Mesendoderm (in vitro differentiated cells): ENCODE results near the gene FANCD2OS.
"Not testable (repeated sequence)": the region's sequence is repeated elsewhere in the genome, so short reads cannot be mapped to it uniquely, and the experiment has no call there.

ENCODE experiments used
- DNase-seq: peaks from one replicate; pipeline ENCODE4 v3.0.0; 2013
- H2AK5ac ChIP-seq: 2 replicates; pipeline ENCODE4 v1.6.1; 2013; ENCODE audit warnings: low read length, inconsistent platforms
- H2BK120ac ChIP-seq: 2 replicates; pipeline ENCODE4 v1.6.1; 2013; ENCODE audit warnings: low read depth, mild to moderate bottlenecking, low read length, moderate library complexity, mixed read lengths
- H2BK15ac ChIP-seq: replicated peaks from 2 replicates; pipeline ENCODE4 v1.6.1; 2013; ENCODE audit warnings: low read depth, mild to moderate bottlenecking, moderate library complexity
- H2BK5ac ChIP-seq: 2 replicates; pipeline ENCODE4 v1.6.1; 2013; ENCODE audit warnings: low read length, inconsistent platforms
- H3K18ac ChIP-seq: 2 replicates; pipeline ENCODE4 v1.6.1; 2013; ENCODE audit warnings: mild to moderate bottlenecking, low read length, mixed read lengths
- H3K23ac ChIP-seq: one replicate; pipeline ENCODE4 v1.6.1; 2013; ENCODE audit warnings: low read length
- H3K27ac ChIP-seq: 2 replicates; pipeline ENCODE4 v1.5.1; 2013; ENCODE audit warnings: low read depth, mild to moderate bottlenecking, inconsistent platforms, low read length, moderate library complexity
- H3K27me3 ChIP-seq: 2 replicates; pipeline ENCODE4 v1.6.1; 2013; ENCODE audit warnings: low read length, control low read depth, mild to moderate bottlenecking, inconsistent platforms; ENCODE audit not compliant: insufficient read depth, poor library complexity
- H3K36me3 ChIP-seq: 2 replicates; pipeline ENCODE4 v1.6.1; 2013; ENCODE audit warnings: low read length, inconsistent platforms; ENCODE audit not compliant: control insufficient read depth, insufficient read depth
- H3K4ac ChIP-seq: one replicate; pipeline ENCODE4 v1.6.1; 2013; ENCODE audit warnings: low read depth, mild to moderate bottlenecking, low read length, moderate library complexity
- H3K4me1 ChIP-seq: 2 replicates; pipeline ENCODE4 v1.6.1; 2013; ENCODE audit warnings: low read depth, low read length, inconsistent platforms; ENCODE audit not compliant: control insufficient read depth
- H3K4me2 ChIP-seq: 2 replicates; pipeline ENCODE4 v1.6.1; 2013; ENCODE audit warnings: low read length
- H3K4me3 ChIP-seq: 2 replicates; pipeline ENCODE4 v1.5.1; 2013; ENCODE audit warnings: mild to moderate bottlenecking, low read length
- H3K56ac ChIP-seq: one replicate; pipeline ENCODE4 v1.6.1; 2013; ENCODE audit warnings: low read length
- H3K79me1 ChIP-seq: 2 replicates; pipeline ENCODE4 v1.6.1; 2013; ENCODE audit warnings: low read length, inconsistent platforms
- H3K79me2 ChIP-seq: 2 replicates; pipeline ENCODE4 v1.6.1; 2013; ENCODE audit warnings: mild to moderate bottlenecking, low read length; ENCODE audit not compliant: control insufficient read depth, insufficient read depth
- H3K9ac ChIP-seq: 2 replicates; pipeline ENCODE4 v1.6.1; 2013; ENCODE audit warnings: low read length, inconsistent platforms
- H4K5ac ChIP-seq: one replicate; pipeline ENCODE4 v1.6.1; 2013; ENCODE audit warnings: low read length
- H4K8ac ChIP-seq: one replicate; pipeline ENCODE4 v1.6.1; 2013; ENCODE audit warnings: low read depth, mild to moderate bottlenecking, control low read depth, low read length, moderate library complexity
- WGBS: extraction: QIAGEN DNeasy Blood & Tissue Kit; methylation state at CpG from one replicate; pipeline ENCODE4 v1.1.7; 2013; ENCODE audit warnings: low lambda C conversion rate, missing lambda C conversion rate; ENCODE audit not compliant: insufficient coverage; ENCODE audit errors: extremely low coverage; 5-methylcytosine and 5-hydroxymethylcytosine counted together

FANCD2OS gene

DNA sequence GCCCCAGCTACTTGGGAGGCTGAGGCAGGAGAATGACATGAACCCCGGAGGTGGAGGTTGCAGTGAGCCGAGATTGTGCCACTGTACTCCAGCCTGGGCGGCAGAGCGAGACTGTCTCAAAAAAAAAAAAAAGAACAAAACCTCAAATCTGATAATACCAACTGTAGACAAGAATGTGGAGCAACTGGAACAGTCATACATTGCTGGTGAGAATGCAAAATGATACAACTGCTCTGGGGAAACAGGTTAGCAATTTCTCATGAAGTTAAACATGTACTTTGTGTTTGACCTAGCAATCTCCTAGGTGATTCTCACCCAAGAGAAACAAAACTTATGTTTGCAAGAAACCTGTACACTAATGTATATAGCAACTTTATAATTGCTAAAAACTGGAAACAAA is 29.1 kb upstream of the FANCD2OS start:
- Histone ChIP-seq H2AK5ac (no peak overlapping the region), H3K23ac (no peak overlapping the region), H3K4me2 (no peak overlapping the region), H3K56ac (no peak overlapping the region), H4K5ac (no peak overlapping the region), H3K79me1 (no peaks in the 10 kb centered on the region), H3K4ac (no peak overlapping the region), H3K36me3 (no peaks in the 10 kb centered on the region), H3K18ac (no peak overlapping the region), H3K27ac (no peak overlapping the region), H2BK120ac (no peak overlapping the region), H3K79me2 (no peaks in the 10 kb centered on the region), H3K4me3 (no peak overlapping the region), H3K27me3 (no peaks in the 10 kb centered on the region), H2BK5ac (no peak overlapping the region), H4K8ac (no peak overlapping the region), H2BK15ac (no peak overlapping the region), H3K9ac (no peak overlapping the region), H3K4me1 (no peaks in the 10 kb centered on the region)
- WGBS, result no CpG with 5 or more reads among the region's 4 CpGs
- DNase-seq, result no peak

- H2AK5ac ChIP-seq, result no peak overlapping the region
- no peak overlapping the region for H3K18ac ChIP-seq
- no peaks in the 10 kb centered on the region for H3K79me2 ChIP-seq
- no peak overlapping the region for H3K27ac ChIP-seq
- no peak overlapping the region for H3K23ac ChIP-seq
- no peak overlapping the region for H2BK15ac ChIP-seq
- WGBS, result no CpG with 5 or more reads among the region's 25 CpGs
- H2BK120ac ChIP-seq, result no peak overlapping the region
- H3K79me1 ChIP-seq, result no peaks in the 10 kb centered on the region
- no peak overlapping the region for H3K4me3 ChIP-seq
- H3K9ac ChIP-seq, result no peak overlapping the region
- no peak overlapping the region for H4K8ac ChIP-seq
- H2BK5ac ChIP-seq, result no peak overlapping the region
- H3K4me2 ChIP-seq, result no peak overlapping the region
- H3K4me1 ChIP-seq, result no peaks in the 10 kb centered on the region
- H4K5ac ChIP-seq, result no peak overlapping the region
- no peaks in the 10 kb centered on the region for H3K27me3 ChIP-seq
- no peak overlapping the region for H3K4ac ChIP-seq
- H3K56ac ChIP-seq, result no peak overlapping the region
- no peak for DNase-seq
- no peaks in the 10 kb centered on the region for H3K36me3 ChIP-seq
Observed at GRCh38 chr3:10136426-10137005, 28.5 kb upstream of the FANCD2OS start.

DNA sequence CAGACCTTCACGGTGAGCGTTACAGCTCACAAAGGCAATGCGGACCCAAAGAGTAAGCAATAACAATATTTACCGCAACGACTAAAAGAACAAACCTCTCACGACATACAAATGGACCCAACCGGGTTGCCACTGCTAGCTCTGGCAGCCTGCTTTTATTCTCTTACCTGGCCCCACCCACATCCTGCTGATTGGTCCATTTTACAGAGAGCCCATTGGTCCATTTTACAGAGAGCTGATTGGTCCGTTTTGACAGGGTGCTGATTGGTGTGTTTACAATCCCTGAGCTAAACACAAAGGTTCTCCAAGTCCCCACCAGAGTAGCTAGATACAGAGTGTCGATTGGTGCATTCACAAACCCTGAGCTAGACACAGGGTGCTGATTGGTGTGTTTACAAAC is 27.8 kb upstream of the FANCD2OS start:
- not testable (repeated sequence) for H2BK120ac ChIP-seq, H4K5ac ChIP-seq, H3K23ac ChIP-seq, H3K79me1 ChIP-seq, DNase-seq, H2BK15ac ChIP-seq, H3K4me1 ChIP-seq, H2AK5ac ChIP-seq, H3K9ac ChIP-seq, H3K27ac ChIP-seq, H3K79me2 ChIP-seq, H3K4ac ChIP-seq, H3K18ac ChIP-seq, H4K8ac ChIP-seq, H3K56ac ChIP-seq, H3K4me2 ChIP-seq, H3K36me3 ChIP-seq, H2BK5ac ChIP-seq, H3K4me3 ChIP-seq, H3K27me3 ChIP-seq
- WGBS, result no CpG with 5 or more reads among the region's 9 CpGs

DNA sequence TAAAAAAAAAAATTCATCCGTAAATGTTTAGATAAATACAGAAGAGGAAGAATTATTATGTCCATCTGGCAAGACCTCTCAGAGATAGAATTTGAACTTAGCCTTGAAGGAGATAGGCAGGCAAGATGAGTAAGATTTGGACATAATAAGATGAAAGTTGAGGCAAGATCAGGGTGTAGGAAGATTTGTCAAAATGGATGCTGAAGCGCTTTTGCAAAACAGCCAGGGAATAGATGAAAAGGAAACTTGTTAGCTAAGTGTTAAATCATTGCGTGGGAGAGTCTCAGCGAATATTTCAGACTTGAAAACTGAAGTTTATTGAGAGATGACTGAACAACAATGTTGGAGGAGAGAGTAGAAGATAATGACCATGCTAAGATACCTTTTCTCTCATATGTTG is 14.7 kb upstream of the FANCD2OS start:
- Histone ChIP-seq H3K36me3 (peaks cover 3% of the 10 kb centered on the region), H3K4me3 (no peak overlapping the region), H3K27me3 (no peaks in the 10 kb centered on the region), H4K5ac (no peak overlapping the region), H3K9ac (no peak overlapping the region), H3K79me2 (peaks cover 7% of the 10 kb centered on the region), H3K23ac (no peak overlapping the region), H3K4me1 (no peaks in the 10 kb centered on the region), H3K4ac (no peak overlapping the region), H3K4me2 (no peak overlapping the region), H2BK5ac (no peak overlapping the region), H2BK120ac (no peak overlapping the region), H3K27ac (no peak overlapping the region), H4K8ac (no peak overlapping the region), H3K18ac (no peak overlapping the region), H2AK5ac (no peak overlapping the region), H3K56ac (no peak overlapping the region), H3K79me1 (peaks cover 7% of the 10 kb centered on the region), H2BK15ac (no peak overlapping the region)
- DNase-seq, result no peak
- WGBS, result no CpG with 5 or more reads among the region's 4 CpGs

GRCh38 chr3:10121064-10121463 is 13.0 kb upstream of the FANCD2OS start:
- peaks cover 11% of the 10 kb centered on the region for H3K79me1 ChIP-seq

DNA sequence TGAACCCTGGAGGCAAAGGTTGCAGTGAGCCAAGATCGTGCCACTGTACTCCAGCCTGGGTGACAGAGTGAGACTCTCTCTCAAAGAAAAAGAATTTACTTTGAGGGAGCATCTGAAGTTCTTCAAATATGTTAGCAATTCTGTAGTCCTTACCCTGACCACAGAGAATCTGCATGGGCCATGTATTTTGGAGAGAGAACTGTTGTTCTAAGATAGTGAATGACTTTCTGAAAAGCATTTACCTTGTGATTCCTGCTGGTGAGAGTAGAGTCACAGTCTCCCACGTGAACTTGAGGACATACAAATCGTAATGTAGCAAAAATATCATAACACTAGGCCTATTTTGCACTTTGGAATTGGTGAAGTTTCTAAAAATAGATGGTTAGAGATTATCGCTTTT is 11.3 kb upstream of the FANCD2OS start:
- Histone ChIP-seq H2AK5ac (no peak overlapping the region), H3K9ac (no peak overlapping the region), H3K79me1 (peaks cover 11% of the 10 kb centered on the region), H3K4me3 (no peak overlapping the region), H3K4me2 (no peak overlapping the region), H2BK120ac (no peak overlapping the region), H2BK5ac (no peak overlapping the region), H3K18ac (no peak overlapping the region), H3K4me1 (no peaks in the 10 kb centered on the region), H4K5ac (no peak overlapping the region), H3K56ac (no peak overlapping the region), H4K8ac (no peak overlapping the region), H3K23ac (no peak overlapping the region), H2BK15ac (no peak overlapping the region), H3K79me2 (peaks cover 18% of the 10 kb centered on the region), H3K27me3 (no peaks in the 10 kb centered on the region), H3K27ac (no peak overlapping the region), H3K4ac (no peak overlapping the region), H3K36me3 (no peaks in the 10 kb centered on the region)
- no CpG with 5 or more reads among the region's 4 CpGs for WGBS
- DNase-seq, result no peak

More at GRCh38 chr3:10121064-10121463, 13.0 kb upstream of the FANCD2OS start:
- H3K4ac ChIP-seq, result no peak overlapping the region
- no peak overlapping the region for H3K23ac ChIP-seq
- H3K79me2 ChIP-seq, result peaks cover 18% of the 10 kb centered on the region
- H2BK5ac ChIP-seq, result no peak overlapping the region
- H3K27ac ChIP-seq, result no peak overlapping the region
- no peak overlapping the region for H3K56ac ChIP-seq
- no peaks in the 10 kb centered on the region for H3K27me3 ChIP-seq
- no peak overlapping the region for H3K4me2 ChIP-seq
- no peak overlapping the region for H4K8ac ChIP-seq
- no peak overlapping the region for H3K18ac ChIP-seq
- no peaks in the 10 kb centered on the region for H3K4me1 ChIP-seq
- no peak overlapping the region for H2BK15ac ChIP-seq
- H3K36me3 ChIP-seq, result no peaks in the 10 kb centered on the region
- H3K9ac ChIP-seq, result no peak overlapping the region
- H3K4me3 ChIP-seq, result no peak overlapping the region
- no peak for DNase-seq
- H4K5ac ChIP-seq, result no peak overlapping the region
- WGBS, result no CpG with 5 or more reads among the region's 2 CpGs
- no peak overlapping the region for H2AK5ac ChIP-seq
- H2BK120ac ChIP-seq, result no peak overlapping the region
